ENCODE data around the gene RASSF10.

Gene RASSF10

GRCh38 chr11:12991426-12991825, 17.7 kb upstream of the RASSF10 start:
- DNase-seq (ENCODE audit: low spot score) = no peak
- no peak for TF ChIP-seq CTCF (IDR thresholded peaks at IDR 0.05; ENCODE audit: extremely low read depth, insufficient read depth, missing control alignments)
- in situ Hi-C loops (cut with MboI; ENCODE audit: low pct_unique_long_range_greater_than_20kb, low sequenced_read_pairs, unreplicated experiment) = no loop called here

GRCh38 chr11:12993626-12994025, 15.5 kb upstream of the RASSF10 start:
- no peak for DNase-seq (ENCODE audit: low spot score)
- no peak for TF ChIP-seq CTCF (IDR thresholded peaks at IDR 0.05; ENCODE audit: extremely low read depth, insufficient read depth, missing control alignments)
- in situ Hi-C loops (cut with MboI; ENCODE audit: low pct_unique_long_range_greater_than_20kb, low sequenced_read_pairs, unreplicated experiment) = no loop called here

GRCh38 chr11:12994476-12994875, 14.6 kb upstream of the RASSF10 start:
- TF ChIP-seq CTCF (IDR thresholded peaks at IDR 0.05; ENCODE audit: extremely low read depth, insufficient read depth, missing control alignments) = no peak
- in situ Hi-C loops (cut with MboI; ENCODE audit: low pct_unique_long_range_greater_than_20kb, low sequenced_read_pairs, unreplicated experiment) = no loop called here
- no peak for DNase-seq (ENCODE audit: low spot score)

GRCh38 chr11:12995188-12995587, 13.9 kb upstream of the RASSF10 start:
- in situ Hi-C loops (cut with MboI; ENCODE audit: low pct_unique_long_range_greater_than_20kb, low sequenced_read_pairs, unreplicated experiment) = no loop called here
- TF ChIP-seq CTCF (IDR thresholded peaks at IDR 0.05; ENCODE audit: extremely low read depth, insufficient read depth, missing control alignments) = no peak
- no peak for DNase-seq (ENCODE audit: low spot score)

- in situ Hi-C loops (cut with MboI; ENCODE audit: low pct_unique_long_range_greater_than_20kb, low sequenced_read_pairs, unreplicated experiment) = no loop called here
Measured at GRCh38 chr11:12995823-12996222, 13.3 kb upstream of the RASSF10 start.

GRCh38 chr11:12997168-12997567, 11.9 kb upstream of the RASSF10 start:
- no peak for TF ChIP-seq CTCF (IDR thresholded peaks at IDR 0.05; ENCODE audit: extremely low read depth, insufficient read depth, missing control alignments)
- in situ Hi-C loops (cut with MboI; ENCODE audit: low pct_unique_long_range_greater_than_20kb, low sequenced_read_pairs, unreplicated experiment) = no loop called here
- no peak for DNase-seq (ENCODE audit: low spot score)

More at GRCh38 chr11:12995823-12996222, 13.3 kb upstream of the RASSF10 start:
- TF ChIP-seq CTCF (IDR thresholded peaks at IDR 0.05; ENCODE audit: extremely low read depth, insufficient read depth, missing control alignments) = no peak
- no peak for DNase-seq (ENCODE audit: low spot score)

- in situ Hi-C loops (cut with MboI; ENCODE audit: low pct_unique_long_range_greater_than_20kb, low sequenced_read_pairs, unreplicated experiment) = no loop called here
- DNase-seq (ENCODE audit: low spot score) = no peak
- no peak for TF ChIP-seq CTCF (IDR thresholded peaks at IDR 0.05; ENCODE audit: extremely low read depth, insufficient read depth, missing control alignments)
Measured at GRCh38 chr11:12998336-12998735, 10.8 kb upstream of the RASSF10 start.

Measured in GM13977 (cell line).